ENCODE results near the gene GTF2H4.
"Not testable (repeated sequence)": the region's sequence is repeated elsewhere in the genome, so short reads cannot be mapped to it uniquely, and the experiment has no call there.

The GTF2H4 gene

GRCh38 chr6:30918670-30919069 lies 10.7 kb downstream of the GTF2H4 start:
- Histone ChIP-seq H3K4me2 (no peak overlapping the region), H3K4me1 (peaks cover 17% of the 10 kb centered on the region), H3K9ac (no peak overlapping the region), H3K4me3 (no peak overlapping the region), H3K27ac (no peak overlapping the region), H3K27me3 (no peaks in the 10 kb centered on the region), H3K9me3 (no peaks in the 10 kb centered on the region), H3K36me3 (peaks cover 79% of the 10 kb centered on the region), H4K20me1 (no peaks in the 10 kb centered on the region)
- TF ChIP-seq Cebpa-rat (IDR thresholded peaks at IDR 0.05) = no peak

DNA sequence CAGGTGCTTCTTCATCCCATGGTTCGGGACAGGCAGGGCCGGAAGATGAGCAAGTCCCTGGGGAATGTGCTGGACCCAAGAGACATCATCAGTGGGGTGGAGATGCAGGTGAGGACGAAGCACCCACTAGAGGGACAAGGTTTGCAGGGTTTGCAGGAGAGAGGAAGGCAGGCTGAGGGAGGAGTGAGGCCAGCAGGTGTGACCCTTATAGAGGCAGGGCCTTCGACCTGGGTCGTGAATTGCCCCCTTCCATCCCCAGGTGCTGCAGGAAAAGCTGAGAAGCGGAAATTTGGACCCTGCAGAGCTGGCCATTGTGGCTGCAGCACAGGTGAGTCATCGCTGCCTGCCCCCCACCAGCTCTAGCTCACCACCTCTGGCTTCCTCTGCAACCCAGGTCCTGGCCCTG lies 14.4 kb downstream of the GTF2H4 start:
- H3K27me3 ChIP-seq = no peaks in the 10 kb centered on the region
- H3K4me1 ChIP-seq = no peaks in the 10 kb centered on the region
- no peak for TF ChIP-seq Cebpa-rat (IDR thresholded peaks at IDR 0.05)
- H3K27ac ChIP-seq = no peak overlapping the region
- no peak overlapping the region for H3K4me2 ChIP-seq
- H3K9ac ChIP-seq = no peak overlapping the region
- H3K36me3 ChIP-seq = peaks cover 100% of the 10 kb centered on the region
- no peaks in the 10 kb centered on the region for H4K20me1 ChIP-seq
- no peaks in the 10 kb centered on the region for H3K9me3 ChIP-seq
- H3K4me3 ChIP-seq = no peak overlapping the region

- peaks cover 100% of the 10 kb centered on the region for H3K36me3 ChIP-seq
- H4K20me1 ChIP-seq, H3K27me3 ChIP-seq, H3K4me3 ChIP-seq, H3K27ac ChIP-seq, H3K9ac ChIP-seq, H3K4me1 ChIP-seq, H3K4me2 ChIP-seq: not testable (repeated sequence)
- H3K9me3 ChIP-seq = peaks cover 13% of the 10 kb centered on the region
Measured at GRCh38 chr6:30924040-30924627, 16.1 kb downstream of the GTF2H4 start.

GRCh38 chr6:30926644-30927043 lies 18.6 kb downstream of the GTF2H4 start:
- Histone ChIP-seq H3K36me3 (peaks cover 74% of the 10 kb centered on the region), H3K27ac (no peak overlapping the region), H3K4me1 (no peaks in the 10 kb centered on the region), H3K27me3 (no peaks in the 10 kb centered on the region), H3K9me3 (peaks cover 13% of the 10 kb centered on the region), H3K9ac (no peak overlapping the region), H3K4me2 (no peak overlapping the region), H4K20me1 (no peaks in the 10 kb centered on the region), H3K4me3 (no peak overlapping the region)
- TF ChIP-seq Cebpa-rat (IDR thresholded peaks at IDR 0.05) = no peak

DNA sequence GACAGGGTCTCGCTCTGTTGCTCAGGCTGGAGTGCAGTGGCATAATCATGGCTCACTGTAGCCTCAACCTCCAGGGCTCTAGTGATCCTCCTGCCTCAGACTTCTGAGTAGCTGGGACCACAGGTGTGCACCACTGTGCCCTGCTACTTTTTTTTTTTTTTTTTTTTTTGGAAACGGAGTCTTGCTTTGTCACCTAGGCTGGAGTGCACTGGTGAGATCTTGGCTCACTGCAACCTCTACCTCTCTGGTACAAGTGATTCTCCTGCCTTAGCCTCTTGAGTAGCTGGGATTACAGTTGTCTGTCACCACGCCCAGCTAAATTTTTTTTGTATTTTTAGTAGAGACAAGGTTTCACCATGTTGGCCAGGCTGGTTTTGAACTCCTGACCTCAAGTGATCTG lies 19.1 kb downstream of the GTF2H4 start:
- not testable (repeated sequence) for H3K4me3 ChIP-seq, H3K4me1 ChIP-seq, H4K20me1 ChIP-seq, H3K27me3 ChIP-seq, H3K4me2 ChIP-seq, H3K9ac ChIP-seq, H3K27ac ChIP-seq
- peaks cover 13% of the 10 kb centered on the region for H3K9me3 ChIP-seq
- peaks cover 70% of the 10 kb centered on the region for H3K36me3 ChIP-seq

GRCh38 chr6:30928677-30929076 lies 20.7 kb downstream of the GTF2H4 start:
- no peak overlapping the region for H3K4me2 ChIP-seq
- H3K27ac ChIP-seq = no peak overlapping the region
- no peak overlapping the region for H3K4me3 ChIP-seq
- no peaks in the 10 kb centered on the region for H3K27me3 ChIP-seq
- H3K9ac ChIP-seq = no peak overlapping the region
- no peaks in the 10 kb centered on the region for H4K20me1 ChIP-seq
- peaks cover 13% of the 10 kb centered on the region for H3K9me3 ChIP-seq
- H3K4me1 ChIP-seq = no peaks in the 10 kb centered on the region
- H3K36me3 ChIP-seq = peaks cover 54% of the 10 kb centered on the region
- TF ChIP-seq Cebpa-rat (IDR thresholded peaks at IDR 0.05) = no peak

GRCh38 chr6:30930506-30930905 lies 22.5 kb downstream of the GTF2H4 start:
- Histone ChIP-seq H3K27me3 (no peaks in the 10 kb centered on the region), H3K4me1 (no peaks in the 10 kb centered on the region), H3K27ac (no peak overlapping the region), H3K4me3 (no peak overlapping the region), H3K36me3 (peaks cover 36% of the 10 kb centered on the region), H4K20me1 (no peaks in the 10 kb centered on the region), H3K9ac (no peak overlapping the region), H3K9me3 (peaks cover 13% of the 10 kb centered on the region), H3K4me2 (no peak overlapping the region)
- no peak for TF ChIP-seq Cebpa-rat (IDR thresholded peaks at IDR 0.05)

GRCh38 chr6:30931272-30931671 lies 23.3 kb downstream of the GTF2H4 start:
- no peak overlapping the region for H3K4me2 ChIP-seq
- TF ChIP-seq Cebpa-rat (IDR thresholded peaks at IDR 0.05) = no peak
- H3K4me3 ChIP-seq = no peak overlapping the region
- no peak overlapping the region for H3K9ac ChIP-seq
- H3K27me3 ChIP-seq = no peaks in the 10 kb centered on the region
- H3K9me3 ChIP-seq = peaks cover 13% of the 10 kb centered on the region
- no peaks in the 10 kb centered on the region for H4K20me1 ChIP-seq
- no peak overlapping the region for H3K27ac ChIP-seq
- no peaks in the 10 kb centered on the region for H3K4me1 ChIP-seq
- H3K36me3 ChIP-seq = peaks cover 28% of the 10 kb centered on the region

- no peak within 1 kb of the TSS for H3K4me3 ChIP-seq
Measured at GRCh38 chr6:30931969-30932645, 24.1 kb downstream of the GTF2H4 start, which contains the start of gene SFTA2. TSS of gene SFTA2 (minus strand) at chr6:30932170. CDS start at chr6:30932096, 74 bp downstream.

GRCh38 chr6:30932665-30933365 lies 24.8 kb downstream of the GTF2H4 start:
- no peak for TF ChIP-seq Cebpa-rat (IDR thresholded peaks at IDR 0.05)
- H3K4me3 ChIP-seq = no peak overlapping the region
- H3K27ac ChIP-seq = no peak overlapping the region
- peaks cover 13% of the 10 kb centered on the region for H3K9me3 ChIP-seq
- no peak overlapping the region for H3K9ac ChIP-seq
- H3K4me2 ChIP-seq = no peak overlapping the region
- no peaks in the 10 kb centered on the region for H3K4me1 ChIP-seq
- no peaks in the 10 kb centered on the region for H3K27me3 ChIP-seq
- peaks cover 13% of the 10 kb centered on the region for H3K36me3 ChIP-seq
- no peaks in the 10 kb centered on the region for H4K20me1 ChIP-seq

More at GRCh38 chr6:30931969-30932645, 24.1 kb downstream of the GTF2H4 start, which contains the start of gene SFTA2:
- Histone ChIP-seq H3K9me3 (peaks cover 13% of the 10 kb centered on the region), H3K4me1 (no peaks in the 10 kb centered on the region), H4K20me1 (no peaks in the 10 kb centered on the region), H3K9ac (no peak within 1 kb of the TSS), H3K4me2 (no peak within 1 kb of the TSS), H3K27ac (no peak within 1 kb of the TSS), H3K27me3 (no peaks in the 10 kb centered on the region), H3K36me3 (peaks cover 20% of the 10 kb centered on the region)
- no peak for TF ChIP-seq Cebpa-rat (IDR thresholded peaks at IDR 0.05)
